Transverse colon (tissue), 3 donors: ENCODE measurements around the gene ABHD6.

Experiments used
- POLR2A ChIP-seq: fragments of 450-650 bp; IDR thresholded peaks from one replicate; pipeline ENCODE4 v1.6.1; 2016; ENCODE audit warnings: antibody characterized with exemption, mild to moderate bottlenecking, moderate library complexity
- TF ChIP-seq, protein P1 (sequence below), 5 experiments: fragments of 200-600 bp in 3 of 5; fragments of 450-650 bp in 2 of 5; sonication (generic) in 3 of 5; IDR thresholded peaks; 1 replicate in 2 of 5; 2 replicates in 3 of 5; pipeline ENCODE4 v1.5.1; 2016 to 2017; ENCODE audit warnings: antibody characterized with exemption in 5 of 5, inconsistent platforms in 3 of 5, mild to moderate bottlenecking in 2 of 5, moderate library complexity in 1 of 5

DNA sequence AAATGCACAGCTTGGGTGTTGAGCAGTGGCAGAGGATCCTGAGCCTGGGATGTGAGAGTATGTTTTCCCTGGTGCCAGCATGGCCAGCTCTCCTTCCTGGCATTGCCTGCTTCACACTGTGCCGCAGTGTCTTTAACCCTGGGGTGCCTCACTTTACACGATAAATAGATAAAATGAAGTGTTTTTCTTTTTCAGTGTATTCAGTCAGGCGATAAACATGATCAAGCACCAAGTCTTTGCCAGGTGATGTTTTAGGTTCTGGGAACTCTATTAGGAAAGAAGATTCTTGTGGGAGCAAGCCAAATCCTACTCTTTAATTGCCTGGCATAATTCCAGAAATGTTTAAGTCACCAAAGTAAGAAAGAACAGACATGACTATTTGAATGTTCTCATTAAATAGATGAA, 14.0 kb downstream of the ABHD6 start:
- TF ChIP-seq, protein P1, sequence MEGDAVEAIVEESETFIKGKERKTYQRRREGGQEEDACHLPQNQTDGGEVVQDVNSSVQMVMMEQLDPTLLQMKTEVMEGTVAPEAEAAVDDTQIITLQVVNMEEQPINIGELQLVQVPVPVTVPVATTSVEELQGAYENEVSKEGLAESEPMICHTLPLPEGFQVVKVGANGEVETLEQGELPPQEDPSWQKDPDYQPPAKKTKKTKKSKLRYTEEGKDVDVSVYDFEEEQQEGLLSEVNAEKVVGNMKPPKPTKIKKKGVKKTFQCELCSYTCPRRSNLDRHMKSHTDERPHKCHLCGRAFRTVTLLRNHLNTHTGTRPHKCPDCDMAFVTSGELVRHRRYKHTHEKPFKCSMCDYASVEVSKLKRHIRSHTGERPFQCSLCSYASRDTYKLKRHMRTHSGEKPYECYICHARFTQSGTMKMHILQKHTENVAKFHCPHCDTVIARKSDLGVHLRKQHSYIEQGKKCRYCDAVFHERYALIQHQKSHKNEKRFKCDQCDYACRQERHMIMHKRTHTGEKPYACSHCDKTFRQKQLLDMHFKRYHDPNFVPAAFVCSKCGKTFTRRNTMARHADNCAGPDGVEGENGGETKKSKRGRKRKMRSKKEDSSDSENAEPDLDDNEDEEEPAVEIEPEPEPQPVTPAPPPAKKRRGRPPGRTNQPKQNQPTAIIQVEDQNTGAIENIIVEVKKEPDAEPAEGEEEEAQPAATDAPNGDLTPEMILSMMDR (IDR thresholded peaks at IDR 0.05), result no peak
- TF ChIP-seq POLR2A, result no peak
